HG02759 (cell line): ENCODE data around the gene RTN4RL2.

Source experiments
- ATAC-seq: cut with Tn5 transposase; IDR thresholded peaks from one replicate; pipeline ENCODE4 v1.9.1; 2021; ENCODE audit warnings: mild to moderate bottlenecking, moderate library complexity; ENCODE audit not compliant: unreplicated experiment

RTN4RL2 gene

DNA sequence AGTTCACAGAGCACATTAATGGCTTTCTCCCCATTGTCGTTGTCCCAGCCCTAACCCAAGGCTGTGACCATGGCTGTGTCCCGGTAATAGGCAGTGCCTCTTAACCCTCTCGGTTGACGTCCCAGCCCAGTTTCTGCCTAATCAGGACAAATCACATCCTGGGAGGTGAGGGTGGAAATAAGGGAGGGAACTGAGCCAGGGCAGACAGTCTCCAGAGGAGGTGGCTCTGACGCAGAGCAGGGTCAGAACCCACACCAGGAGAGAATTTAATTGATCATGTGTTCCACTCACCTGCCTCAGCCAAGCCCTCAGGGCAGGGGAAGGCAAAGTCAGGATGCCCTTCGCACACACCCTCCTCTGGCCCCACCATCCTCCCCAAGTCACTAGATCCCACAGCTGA lies 38.2 kb downstream of the RTN4RL2 start:
- no peak for ATAC-seq

DNA sequence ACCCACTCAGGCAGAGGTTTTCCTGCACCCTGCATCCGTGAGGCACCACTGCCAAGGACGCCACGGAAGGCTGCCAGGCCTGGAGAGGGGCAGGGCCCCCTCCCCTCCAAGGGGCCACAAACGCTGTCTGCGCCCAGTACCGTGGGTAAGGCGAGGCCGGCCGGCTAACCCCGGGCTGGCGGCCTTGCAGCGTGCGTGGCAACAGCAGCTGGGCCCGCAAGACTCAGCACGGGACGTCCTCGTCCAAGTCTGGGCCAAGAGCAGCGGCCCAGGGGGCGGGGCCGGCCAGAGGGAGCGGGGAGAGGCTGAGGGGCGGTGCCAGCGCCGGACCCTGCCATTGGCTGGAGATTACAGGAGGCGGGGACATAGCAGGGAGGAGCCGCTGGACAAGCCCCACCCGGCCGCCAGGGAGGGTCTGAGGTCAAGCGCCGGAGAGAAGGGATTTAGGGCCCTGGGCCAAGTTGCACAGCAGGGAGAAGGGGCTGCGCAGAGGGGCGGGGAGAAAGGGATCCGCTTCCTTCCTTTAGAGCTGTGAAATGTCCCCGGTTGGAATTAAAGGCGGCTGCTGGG lies 39.2 kb downstream of the RTN4RL2 start:
- ATAC-seq, result peak; percentile 100

DNA sequence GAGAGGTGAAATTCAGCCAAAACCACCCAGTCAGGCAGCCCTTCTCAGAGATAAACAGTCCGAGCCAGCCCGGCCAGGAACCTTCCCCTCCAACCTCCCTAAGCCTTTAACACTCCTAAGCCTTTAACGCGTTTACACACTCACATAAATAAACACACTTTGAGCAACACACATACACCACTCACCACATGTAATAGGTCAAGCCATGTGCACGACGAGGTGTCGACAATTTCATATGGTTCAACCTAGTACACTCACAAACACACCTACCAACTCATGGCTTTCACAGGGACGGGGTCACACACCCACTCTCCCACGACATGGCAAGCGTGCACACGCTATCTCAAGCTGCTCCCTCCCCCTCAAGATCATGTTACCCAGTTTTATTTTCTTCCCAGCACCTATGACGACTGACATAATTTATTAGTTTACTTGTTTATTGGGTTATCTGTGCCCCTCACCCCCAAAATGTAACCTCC lies 39.7 kb downstream of the RTN4RL2 start:
- ATAC-seq, result peak; percentile 21

DNA sequence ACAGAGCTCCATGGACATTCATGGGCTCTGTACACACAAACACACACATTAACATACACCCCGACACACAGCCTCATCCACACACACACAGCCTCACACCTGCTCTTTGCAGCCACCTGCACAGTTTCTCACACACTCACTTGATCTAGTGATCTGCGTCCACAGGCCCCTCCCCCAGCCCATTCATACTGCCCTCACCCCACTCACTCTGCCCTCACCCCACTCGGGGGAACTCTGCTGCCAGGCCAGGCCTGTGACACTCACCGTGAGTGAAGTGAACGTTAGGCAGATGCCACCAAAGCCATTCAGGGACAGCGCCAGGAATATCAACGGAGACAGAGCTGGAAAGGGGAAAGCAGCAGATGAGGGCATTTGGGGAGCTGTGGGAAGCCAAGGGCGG lies 40.2 kb downstream of the RTN4RL2 start:
- ATAC-seq, result no peak

DNA sequence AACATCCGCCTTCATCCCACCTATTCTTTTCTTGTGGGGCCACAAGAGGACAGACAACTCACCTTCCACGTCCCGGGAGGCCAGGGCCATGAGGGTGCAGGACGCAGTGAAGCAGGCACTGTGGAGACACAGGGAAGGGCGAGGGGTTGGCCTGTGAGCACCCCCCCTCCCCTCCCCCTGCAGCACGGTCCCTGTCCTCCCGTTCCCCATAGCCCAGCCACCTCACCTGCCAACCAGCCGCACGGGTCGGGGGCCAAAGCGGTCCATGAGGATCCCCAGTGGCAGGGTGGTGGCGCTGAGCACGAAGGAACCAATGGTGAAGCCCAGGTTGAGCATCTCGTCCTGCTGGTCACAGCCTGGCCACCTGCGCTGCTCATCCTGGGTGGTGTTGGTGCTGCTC lies 40.6 kb downstream of the RTN4RL2 start:
- no peak for ATAC-seq

DNA sequence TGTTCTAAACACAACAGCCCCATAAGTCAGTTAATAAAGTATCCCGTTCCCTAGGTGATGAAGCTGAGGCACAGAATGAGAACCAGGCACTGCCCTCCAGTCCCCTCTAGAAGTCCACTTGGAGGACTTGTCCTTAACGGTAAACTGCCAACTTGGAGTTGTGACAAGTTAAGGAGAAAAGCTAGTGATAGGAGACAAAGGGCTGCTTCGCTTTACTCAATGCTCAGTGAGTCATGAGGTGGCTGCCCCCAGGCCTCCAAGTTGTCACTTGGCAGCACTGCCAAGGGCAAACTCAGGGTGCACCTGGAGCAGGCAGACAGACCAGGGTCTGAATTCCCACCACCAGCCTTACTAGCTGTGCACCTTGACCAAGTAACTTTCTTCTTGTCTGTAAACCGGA lies 41.6 kb downstream of the RTN4RL2 start:
- ATAC-seq, result no peak

DNA sequence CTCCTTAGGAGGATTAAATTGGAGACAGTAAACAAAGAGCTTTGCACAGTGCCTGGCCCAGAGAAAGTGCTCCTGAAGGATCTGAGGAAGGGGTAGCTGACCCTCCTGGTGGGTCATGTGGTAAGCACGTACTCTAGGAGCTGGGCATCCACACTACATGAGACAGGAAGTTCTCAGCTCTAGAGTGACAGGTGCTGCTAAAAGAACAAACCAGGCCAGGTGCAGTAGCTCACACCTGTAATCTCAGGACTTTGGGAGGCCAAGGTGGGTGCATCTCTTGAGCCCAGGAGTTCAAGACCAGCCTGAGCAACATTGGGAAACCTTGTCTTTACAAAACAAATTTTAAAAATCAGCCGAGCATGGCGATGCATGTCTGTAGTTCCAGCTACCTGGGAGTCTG lies 42.0 kb downstream of the RTN4RL2 start:
- no peak for ATAC-seq

DNA sequence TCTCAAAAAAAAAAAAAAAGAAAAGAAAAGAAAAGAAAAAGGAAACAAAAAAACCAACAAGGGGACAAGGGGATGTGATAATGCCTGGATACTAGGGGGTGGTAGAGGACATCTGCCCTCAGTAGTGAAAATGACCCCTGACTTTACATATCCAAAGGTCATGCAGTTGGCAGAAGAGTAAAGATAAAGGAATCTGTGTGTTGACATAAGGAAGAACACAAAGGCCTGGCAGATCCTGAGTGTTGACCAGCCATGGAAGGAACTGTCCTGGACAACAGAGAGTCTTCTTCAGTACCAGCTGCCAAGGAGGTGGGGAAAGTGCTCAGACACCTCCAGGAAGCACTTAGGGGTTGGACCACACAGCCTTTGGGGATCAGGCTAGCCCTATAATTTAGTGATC lies 42.5 kb downstream of the RTN4RL2 start:
- no peak for ATAC-seq

DNA sequence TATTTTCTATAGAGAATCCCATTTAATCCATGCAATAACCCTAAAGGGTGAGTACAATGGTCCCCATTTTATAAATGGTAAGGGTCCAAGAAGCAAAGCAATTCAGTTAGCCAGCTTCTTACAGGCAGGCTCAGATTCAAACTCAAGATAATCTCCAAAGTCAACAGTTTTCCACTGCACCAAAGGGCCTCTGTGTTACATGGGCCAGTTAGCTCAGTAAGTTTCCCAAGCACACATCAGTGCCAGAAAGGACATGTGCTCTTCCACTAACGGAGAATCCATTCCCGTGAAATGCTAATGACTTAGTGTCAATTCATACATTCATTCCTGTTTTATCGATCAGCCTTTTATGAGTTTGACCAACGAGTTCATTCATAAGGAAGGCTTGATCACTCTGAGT lies 44.2 kb downstream of the RTN4RL2 start:
- ATAC-seq, result no peak

DNA sequence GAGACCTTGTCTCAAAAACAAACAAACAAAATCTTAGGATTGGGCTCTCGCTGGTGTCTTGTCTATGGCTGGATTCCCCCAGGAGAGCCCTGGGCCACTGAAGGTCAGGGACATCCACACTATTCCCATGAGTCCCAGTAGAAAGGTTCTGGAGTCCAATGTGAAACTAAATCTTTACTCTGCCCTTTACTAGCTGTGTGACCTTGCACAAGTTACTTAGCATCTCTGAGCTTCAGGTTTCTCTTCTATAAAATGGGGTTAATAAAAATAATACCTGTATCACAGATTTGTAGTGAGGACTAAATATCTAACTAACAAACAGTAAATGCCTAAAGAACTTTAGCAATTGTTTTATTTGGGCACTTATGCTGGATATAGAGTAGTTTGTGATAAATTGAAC lies 46.2 kb downstream of the RTN4RL2 start:
- no peak for ATAC-seq

DNA sequence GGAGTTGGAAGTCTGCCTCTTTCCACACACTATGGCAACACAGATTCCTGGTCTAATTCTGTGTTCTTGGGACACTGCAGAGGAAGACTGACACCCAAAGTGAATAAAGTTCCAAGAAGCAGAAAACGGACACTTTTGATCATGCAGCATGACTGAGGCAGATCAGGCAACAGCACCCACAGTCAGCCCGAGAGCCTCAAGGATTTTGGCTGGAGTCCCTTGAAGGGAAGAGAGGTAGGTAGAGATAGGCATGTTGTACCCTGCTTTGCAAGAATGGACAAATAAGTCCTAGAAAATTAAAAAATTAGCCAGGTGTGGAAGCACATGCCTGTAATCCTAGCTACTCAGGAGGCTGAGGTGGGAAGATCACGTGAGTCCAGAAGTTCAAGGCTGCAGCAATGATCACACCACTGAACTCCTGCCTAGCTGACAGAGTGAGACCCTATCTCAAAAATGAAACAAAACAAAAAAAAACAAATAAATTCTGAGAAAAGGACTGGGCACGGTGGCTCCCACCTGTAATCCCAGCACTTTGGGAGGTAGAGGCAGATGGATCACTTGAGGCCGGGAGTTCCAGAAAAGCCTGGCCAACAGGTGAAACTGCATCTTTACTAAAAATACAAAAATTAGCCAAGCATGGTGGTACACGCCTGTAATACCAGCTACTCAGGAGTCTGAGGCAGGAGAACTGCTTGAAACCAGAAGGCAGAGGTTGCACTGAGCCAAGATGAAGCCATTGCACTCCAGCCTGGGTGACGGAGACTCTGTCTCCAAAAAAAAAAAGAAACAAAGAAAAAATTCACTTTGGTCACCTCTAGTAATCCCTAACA lies 48.2 kb downstream of the RTN4RL2 start:
- no peak for ATAC-seq

DNA sequence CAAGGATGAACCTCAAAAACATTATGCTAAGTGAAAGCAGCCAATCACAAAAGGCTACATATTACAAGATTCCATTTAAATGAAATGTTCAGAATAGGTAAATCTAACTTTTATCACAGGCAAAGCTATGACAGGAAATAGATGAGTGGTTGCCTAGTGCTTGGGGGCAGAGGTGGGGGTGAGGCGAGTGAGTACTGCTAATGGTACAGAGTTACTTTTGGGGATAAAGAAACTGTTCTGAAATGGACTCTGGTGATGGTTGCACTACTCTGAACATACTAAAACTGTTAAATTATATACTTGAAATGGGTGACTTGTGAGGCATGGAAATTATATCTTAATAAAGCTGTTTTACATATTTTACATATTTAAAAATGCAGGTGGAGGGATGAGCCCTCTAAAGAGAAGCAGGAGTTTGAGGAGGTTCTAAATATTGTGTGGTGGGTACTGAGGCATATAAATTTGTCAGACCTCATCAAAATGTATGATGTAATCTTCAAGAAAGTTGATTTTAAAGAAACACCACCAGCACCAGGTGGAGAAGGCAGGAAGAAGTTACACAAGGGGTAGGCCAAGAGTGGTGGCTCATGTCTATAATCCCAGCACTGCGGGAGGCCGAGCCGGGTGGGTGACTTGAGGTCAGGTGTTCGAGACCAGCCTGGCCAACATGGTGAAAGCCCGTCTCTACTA lies 51.6 kb downstream of the RTN4RL2 start:
- no peak for ATAC-seq

DNA sequence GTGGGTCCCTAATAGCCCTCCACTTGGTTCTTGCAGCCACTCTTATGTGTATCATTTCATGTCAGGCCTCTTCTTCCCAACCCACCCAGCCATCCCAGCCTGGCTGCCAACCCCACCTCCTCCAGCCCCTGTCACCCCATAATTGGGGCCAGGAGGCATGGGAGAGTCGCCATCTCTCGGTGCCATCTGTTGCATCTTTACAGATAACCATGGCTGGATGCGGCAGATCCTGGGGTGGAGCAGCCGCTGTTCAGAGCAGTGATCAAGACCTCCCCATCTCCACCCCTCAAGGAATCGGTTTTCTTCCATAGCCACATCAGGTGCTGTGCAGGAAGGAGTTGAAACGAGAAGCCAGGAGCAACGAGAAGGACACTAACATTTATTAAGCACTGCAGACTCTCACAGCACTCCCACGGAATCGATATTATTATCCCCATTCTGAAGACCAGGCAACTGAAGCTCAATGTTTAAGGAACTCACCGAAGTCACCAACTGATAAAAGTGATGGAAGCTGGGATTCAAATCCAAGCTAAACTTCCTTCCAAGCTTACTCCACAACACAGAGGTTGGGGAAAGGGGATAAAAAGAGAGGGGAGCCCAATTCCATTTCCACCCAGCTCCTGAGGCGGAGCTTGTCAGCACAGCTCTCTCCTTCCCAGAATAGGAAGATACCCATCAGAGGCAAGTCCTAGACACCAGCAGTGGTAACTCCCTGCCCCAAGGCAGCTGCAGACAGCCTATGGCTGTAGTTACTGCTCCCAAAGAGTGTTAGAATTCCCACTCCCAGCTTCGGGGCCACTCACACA lies 52.5 kb downstream of the RTN4RL2 start:
- ATAC-seq, result no peak

DNA sequence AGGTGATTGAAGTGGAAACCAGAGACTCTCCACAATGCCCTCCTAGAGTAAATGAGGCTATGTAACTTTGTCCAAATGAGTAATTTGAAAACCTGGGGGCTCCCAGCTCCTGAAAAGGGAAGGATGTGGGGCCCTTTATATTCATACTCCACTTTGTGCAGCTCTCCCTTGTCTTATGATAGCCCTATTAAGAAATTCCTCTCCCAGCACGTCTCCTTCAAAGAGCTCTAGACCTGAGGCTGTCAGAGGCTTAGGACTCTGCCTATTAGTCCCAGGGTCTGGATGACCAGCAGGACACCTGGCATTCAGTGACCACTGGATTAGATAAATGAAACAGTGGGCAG lies 53.1 kb downstream of the RTN4RL2 start:
- ATAC-seq, result no peak

DNA sequence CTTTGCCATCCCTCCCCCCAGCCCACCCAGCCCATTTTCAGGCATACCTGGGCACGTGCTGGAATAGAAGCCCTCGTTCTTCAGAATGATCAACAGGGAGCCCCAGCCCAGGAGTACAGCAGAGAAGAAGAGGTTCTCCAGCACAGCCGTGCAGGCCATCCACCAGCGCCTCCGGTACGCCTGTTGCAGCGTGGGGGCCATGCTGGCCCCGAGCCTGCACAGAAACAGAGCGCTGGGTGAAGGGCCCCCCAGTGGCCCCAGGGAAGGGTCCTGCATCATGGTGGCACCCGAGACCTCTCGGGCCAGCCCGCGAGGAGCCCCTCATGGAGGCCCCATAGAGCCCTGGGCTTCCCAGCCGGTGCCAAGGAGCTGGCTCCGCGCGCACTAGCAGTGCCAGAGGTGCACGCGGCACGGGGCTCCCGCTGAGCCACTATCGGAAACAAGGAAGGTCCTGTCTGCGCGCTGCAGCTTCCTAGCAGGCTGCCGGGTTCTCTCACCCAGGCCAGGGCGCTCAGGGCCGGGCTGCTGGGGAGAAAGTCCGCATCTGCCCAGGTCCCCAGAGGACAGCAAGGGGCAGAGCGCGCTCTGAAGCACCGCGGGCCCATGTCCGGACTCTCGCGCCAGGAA lies 53.7 kb downstream of the RTN4RL2 start:
- ATAC-seq, result peak; percentile 44

DNA sequence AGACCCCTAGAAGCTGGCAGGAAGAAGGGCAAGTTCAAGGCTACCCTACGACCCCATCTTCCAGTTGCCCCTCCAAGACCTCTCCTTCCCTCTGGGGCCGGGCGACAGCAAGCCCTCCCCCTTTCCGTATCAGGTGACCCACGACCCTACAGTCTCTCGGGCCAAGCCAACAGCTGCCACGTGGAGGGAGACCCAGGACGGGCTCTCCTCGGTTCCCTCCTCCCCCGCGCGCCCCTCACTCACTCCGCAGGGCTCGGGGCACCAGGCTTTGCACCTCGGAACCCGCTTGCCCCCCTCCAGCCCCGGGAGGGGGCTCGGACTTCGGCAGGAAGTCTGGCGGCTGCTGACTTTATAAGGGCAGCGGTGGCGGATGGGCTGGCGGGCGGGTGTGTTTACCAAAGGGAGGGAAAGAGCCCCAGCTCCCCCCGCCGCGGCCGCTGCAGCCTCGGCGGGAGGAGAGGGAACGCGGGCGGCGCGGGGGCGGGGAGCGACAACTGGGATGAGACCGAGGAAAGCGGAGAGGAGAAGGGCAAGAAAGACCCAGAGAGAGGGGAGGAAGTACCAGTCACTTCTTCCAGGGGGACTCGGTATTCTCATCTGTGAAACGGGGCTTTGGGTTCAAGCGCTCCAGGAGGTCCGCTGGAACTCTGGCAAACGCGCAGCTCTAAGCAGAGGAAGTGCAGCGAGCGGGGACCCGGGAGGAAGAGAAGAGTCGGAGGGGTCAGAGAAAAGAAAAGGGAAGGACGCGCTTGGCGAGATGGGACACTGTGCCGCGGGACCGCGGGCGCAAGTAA lies 54.4 kb downstream of the RTN4RL2 start:
- peak; percentile 53 for ATAC-seq

DNA sequence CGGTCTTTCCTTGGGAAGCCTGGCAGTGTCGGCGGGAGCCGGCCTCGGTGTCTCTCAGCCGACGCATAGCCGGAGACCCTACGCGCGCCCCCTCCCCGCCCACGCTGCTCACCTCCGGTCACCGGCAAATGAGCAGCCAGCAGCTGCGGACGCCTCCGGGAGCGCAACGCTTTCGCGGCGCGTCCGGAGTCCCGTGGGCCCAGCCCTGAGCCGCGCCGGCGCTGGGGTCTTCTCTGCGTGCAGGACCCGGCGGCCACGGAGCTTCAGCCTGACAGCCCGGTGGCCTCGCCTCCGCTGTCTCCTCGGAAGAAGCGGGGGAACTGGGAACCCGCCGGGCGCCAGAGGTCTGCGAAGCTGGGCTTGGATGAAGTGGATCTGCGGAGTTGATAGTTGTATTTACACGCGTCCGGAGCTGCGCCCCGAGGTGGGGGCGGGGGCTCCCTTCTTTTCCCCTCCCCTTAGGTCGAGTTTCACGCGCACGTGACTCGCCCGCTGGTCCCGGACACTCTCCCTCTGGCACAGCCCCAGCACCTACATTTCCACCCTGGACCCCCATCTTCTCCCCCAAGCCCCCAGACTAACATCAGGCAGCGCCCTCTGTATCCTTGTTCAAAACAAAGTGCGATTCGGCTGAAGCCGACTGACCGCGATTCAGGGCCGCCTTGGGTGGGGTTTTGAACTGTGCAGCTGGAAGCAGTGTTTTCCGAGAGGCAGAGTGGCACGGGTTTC lies 55.2 kb downstream of the RTN4RL2 start, which contains the start of gene SLC43A1:
Gene SLC43A1, minus strand, starts transcription at position 371 of the 729 bp plus-strand sequence. CDS start 1,591 bp downstream, outside the sequence.
- ATAC-seq, result peak; percentile 49

DNA sequence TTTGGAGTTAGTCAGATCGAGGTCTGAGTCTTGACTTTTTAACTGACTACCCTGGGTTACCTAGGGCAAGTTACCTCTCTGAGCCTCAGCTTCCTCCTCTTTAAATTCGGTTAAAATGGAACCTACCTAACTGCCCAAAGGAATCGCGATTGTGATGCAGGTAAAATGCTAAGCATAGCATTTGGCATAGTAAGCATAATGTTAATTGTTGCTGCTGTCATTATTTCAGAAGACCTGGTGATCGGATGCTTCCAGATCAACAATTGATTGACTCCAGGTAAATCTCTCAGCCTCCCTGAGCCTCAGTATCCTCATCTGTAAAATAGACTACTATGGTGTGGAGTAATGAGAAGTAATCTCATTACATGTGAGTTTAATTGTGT lies 55.7 kb downstream of the RTN4RL2 start:
- ATAC-seq, result no peak

DNA sequence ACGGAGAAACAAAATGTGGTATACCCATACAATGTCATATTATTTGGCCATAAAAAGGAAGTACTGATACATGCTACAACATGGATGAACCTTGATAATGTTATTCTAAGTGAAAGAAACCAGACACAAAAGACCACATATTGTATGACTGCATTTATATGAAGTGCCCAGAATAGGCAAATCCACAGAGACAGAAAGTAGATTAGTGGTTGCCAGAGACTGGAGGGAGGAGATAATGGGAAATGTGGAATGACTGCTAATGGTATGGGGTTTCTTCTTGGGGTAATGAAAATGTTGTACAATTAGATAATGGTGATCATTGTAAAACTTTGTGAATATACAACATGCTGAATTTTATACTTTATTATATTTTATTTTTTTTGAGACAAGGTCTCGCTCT lies 60.8 kb downstream of the RTN4RL2 start:
- ATAC-seq, result no peak
